Fibroblast of the conjunctiva (primary cell): ENCODE results near the gene HOXA5.

Experiments
- DNase-seq: peaks from one replicate; pipeline ENCODE4 v3.0.0-alpha.2; 2010; ENCODE audit warnings: low read depth

HOXA5 gene

GRCh38 chr7:27106181-27106900, 37.1 kb downstream of the HOXA5 start:
- DNase-seq, result no peak

- no peak for DNase-seq
Measured at GRCh38 chr7:27105301-27106031, 38.0 kb downstream of the HOXA5 start.

GRCh38 chr7:27104341-27105058, 39.0 kb downstream of the HOXA5 start:
- DNase-seq, result no peak

GRCh38 chr7:27103489-27104226, 39.8 kb downstream of the HOXA5 start:
- no peak for DNase-seq

- DNase-seq, result no peak
Measured at GRCh38 chr7:27102581-27103442, 40.7 kb downstream of the HOXA5 start, which contains the start of gene HOXA2. Gene HOXA2 (minus strand): TSS chr7:27102683. CDS start chr7:27102500, 183 bp downstream.

- no peak for DNase-seq
Measured at GRCh38 chr7:27101957-27102580, 41.4 kb downstream of the HOXA5 start.

GRCh38 chr7:27101171-27101956, 42.1 kb downstream of the HOXA5 start:
- DNase-seq, result no peak

- no peak for DNase-seq
Measured at GRCh38 chr7:27100694-27101170, 42.7 kb downstream of the HOXA5 start.

- no peak for DNase-seq
Measured at GRCh38 chr7:27099453-27100370, 43.8 kb downstream of the HOXA5 start.

GRCh38 chr7:27098578-27099451, 44.7 kb downstream of the HOXA5 start:
- DNase-seq, result no peak

GRCh38 chr7:27097686-27098577, 45.5 kb downstream of the HOXA5 start:
- no peak for DNase-seq

GRCh38 chr7:27096768-27097514, 46.5 kb downstream of the HOXA5 start:
- no peak for DNase-seq

GRCh38 chr7:27095897-27096767, 47.3 kb downstream of the HOXA5 start, which contains the start of gene HOXA1:
Gene HOXA1 (minus strand): TSS chr7:27096000. CDS start chr7:27095912, 88 bp downstream.
- no peak for DNase-seq

GRCh38 chr7:27095050-27095896, 48.2 kb downstream of the HOXA5 start:
- DNase-seq, result no peak
